NCI-H460 (cell line): ENCODE measurements around the gene BMERB1. TPM values are rescaled to one million over a fixed set of nuclear protein-coding genes. Genes with fewer than 3 reads are reported as not detected.

Experiments
- DNase-seq: peaks from one replicate; pipeline ENCODE4 v3.0.0-alpha.2; 2016; ENCODE audit warnings: low read depth; ENCODE audit errors: extremely low read depth
- total RNA-seq: library from RNA; depleted of rRNA; stranded (reverse); fragments of >200 nt; shearing (Covaris generic); gene quantifications from 2 replicates; pipeline ENCODE4 v1.2.3, GENCODE V29; 2014

Gene BMERB1
- total RNA-seq, 1 experiment from 2014 or later: 35.8 TPM

DNA sequence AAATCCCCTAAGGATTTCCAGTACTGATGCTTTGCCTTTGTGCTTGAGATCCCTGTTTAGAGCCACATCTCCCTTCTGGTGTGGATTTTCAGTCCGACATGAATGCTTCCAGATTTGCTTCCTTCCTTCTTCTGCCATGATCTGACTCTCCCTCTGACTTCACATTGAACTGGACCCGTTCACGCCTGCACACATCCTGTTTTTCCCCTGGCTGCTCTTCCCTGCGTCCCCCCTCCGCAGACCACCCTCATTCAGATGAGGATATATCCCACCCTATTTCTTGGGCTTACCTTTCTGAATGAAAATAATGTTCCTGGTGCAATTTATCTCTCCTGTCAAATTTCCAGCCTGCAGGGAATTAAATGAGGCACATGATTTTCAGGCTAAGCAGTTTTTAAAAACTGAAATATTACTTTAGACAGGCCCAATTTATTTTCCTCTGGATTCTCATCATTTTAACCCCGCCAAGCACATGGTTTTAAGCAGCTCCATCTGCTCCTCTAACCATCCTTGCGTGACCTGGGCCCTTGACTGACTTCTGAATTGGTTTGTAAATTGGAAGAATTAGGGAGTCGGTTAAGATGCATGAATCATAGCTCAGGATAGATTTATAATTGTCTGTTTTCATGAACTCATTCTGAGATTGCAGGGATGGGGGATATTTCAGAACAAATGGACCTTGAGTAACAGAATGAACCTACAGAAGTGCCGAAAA is 59.2 kb downstream of the BMERB1 start:
- DNase-seq: peak; percentile 27

GRCh38 chr16:15494236-15494635 is 59.8 kb downstream of the BMERB1 start:
- DNase-seq: peak; percentile 87

DNA sequence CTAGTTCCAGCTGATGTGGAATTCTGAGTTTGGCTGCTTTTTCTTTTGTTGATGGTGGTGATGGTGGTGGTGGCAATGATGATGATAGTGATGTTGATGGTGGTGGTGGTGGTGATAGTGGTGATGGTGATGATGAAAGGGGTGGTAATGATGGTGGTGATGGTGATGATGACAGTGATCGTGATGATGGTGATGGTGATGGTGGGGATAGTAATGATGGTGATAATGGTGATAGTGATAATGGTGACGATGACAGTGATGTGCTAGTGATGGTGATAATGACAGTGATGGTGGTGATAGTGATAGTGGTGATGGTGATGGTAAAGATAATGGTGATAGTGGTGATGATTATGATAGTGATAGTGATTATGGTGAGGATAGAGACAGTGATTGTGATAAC is 61.5 kb downstream of the BMERB1 start:
- no peak for DNase-seq

GRCh38 chr16:15498427-15499175 is 64.2 kb downstream of the BMERB1 start:
- no peak for DNase-seq

DNA sequence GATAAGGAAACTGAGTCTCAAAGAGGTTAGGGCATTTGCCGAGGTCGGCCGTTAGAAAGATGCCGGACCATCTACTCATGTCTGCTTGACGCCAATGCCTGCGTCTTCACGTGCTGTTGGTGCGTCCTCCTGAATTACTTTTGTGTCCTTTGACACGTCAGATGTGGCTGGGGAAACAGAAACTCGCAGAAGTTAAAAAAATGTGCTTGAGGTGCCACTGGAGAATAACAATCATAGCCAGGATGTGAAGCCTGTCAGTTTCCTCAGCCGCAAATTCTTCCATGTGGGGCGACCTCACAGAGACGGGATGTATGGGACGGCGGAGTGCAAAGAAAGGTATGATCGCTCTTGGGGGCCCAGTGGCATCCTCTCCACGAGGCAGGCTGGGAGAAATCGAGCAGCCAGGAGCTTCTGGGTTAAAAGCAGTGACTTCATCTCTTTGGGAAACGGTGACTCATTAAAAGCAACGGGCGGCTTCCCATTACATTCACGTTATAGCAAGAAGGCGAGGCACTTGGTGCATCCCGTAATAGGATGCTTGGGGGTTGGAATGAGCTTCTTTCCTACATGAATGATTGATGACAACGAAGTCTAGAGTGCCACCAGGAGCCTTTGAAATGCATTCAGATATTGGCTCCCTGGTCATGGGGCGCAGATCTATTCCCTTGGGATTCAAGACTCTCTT is 67.8 kb downstream of the BMERB1 start:
- peak; percentile 96 for DNase-seq

DNA sequence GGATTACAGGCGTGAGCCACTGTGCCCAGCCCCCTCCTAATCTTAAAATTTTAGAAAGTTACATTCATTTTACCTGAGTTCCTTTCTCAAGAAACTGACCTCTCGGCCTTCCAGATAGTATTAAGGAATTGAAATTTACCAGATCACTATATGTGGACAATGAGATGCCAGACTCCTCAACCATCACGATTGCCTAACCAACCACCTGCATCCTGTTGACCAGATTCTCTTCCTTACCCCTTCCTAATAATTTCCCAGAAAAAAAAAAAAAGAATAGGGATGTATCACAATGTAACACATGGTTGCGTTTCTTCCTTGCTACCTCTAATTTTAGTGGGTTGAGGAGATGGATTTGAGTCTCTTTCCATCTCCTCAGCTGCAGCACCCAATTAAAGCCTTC is 72.1 kb downstream of the BMERB1 start:
- no peak for DNase-seq

- DNase-seq: no peak
Observed at GRCh38 chr16:15507301-15507958, 73.0 kb downstream of the BMERB1 start.

GRCh38 chr16:15507959-15508627 is 73.7 kb downstream of the BMERB1 start:
- DNase-seq: no peak

- DNase-seq: no peak
Observed at GRCh38 chr16:15509051-15509592, 74.7 kb downstream of the BMERB1 start.

DNA sequence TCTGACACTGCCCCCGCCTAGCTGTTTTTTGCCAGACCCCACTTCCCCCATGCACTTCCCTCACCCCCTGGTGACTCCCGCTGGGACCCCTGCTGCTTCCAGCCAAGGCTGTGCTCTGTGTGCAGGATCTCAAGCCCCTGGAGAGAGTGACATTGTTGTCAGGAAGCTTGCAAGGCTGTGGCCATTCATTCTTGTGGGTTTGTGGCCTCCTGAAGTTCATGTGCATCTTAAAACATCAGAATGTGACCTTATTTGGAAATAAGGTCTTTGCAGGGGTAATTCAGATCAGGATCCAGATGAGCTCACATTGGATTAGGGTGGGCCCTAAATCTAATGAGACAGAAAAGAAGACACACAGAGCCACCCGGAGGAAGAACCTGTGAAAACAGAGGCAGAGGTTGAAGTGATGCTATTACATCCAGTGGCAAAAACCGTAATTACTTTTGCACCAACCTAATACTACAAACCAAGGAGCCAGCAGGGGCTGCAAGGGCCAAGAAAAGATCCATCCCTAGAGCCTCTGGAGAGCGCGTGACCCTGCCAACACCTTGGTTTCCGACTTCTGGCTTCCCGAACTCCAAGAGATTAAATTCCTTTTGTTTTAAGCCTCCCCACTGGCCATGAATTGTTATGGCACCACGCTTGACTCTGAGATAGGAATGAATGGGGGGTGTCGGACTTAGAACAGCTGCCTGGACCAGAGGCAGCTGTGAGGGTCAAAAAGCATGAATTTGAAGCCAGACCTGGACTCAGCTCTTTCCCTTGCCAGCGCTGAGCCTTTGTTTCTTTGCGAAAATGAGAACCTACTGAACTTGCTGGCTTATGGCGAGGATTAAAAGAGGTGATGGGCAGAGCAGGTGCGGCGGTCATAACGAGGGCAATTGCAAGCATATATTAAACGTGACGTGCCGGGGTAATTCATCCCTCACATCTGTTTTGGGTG is 75.5 kb downstream of the BMERB1 start:
- no peak for DNase-seq

GRCh38 chr16:15510992-15511391 is 76.6 kb downstream of the BMERB1 start:
- DNase-seq: no peak

- no peak for DNase-seq
Observed at GRCh38 chr16:15511759-15512487, 77.5 kb downstream of the BMERB1 start.

DNA sequence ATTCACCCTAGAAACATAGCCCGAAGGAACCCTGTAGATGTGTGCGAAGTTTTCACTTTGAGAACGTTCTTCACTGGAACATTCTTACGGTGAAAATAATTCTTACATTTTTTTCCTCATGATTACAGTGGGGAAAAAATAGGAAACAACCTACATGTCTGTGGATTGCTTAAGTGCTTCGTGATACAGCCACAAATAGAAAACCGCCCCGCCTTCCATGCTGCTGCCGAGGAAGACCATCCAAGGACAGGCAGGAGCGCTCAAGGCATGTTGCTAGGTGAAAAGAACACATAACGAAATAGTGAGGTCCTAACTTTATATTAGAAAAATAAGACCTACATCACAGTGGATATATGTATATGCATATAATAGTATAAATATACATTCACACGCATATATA is 78.8 kb downstream of the BMERB1 start:
- no peak for DNase-seq

GRCh38 chr16:15515992-15516391 is 81.6 kb downstream of the BMERB1 start:
- no peak for DNase-seq

GRCh38 chr16:15516609-15517008 is 82.2 kb downstream of the BMERB1 start:
- DNase-seq: no peak

- no peak for DNase-seq
Observed at GRCh38 chr16:15517743-15518377, 83.5 kb downstream of the BMERB1 start.

- DNase-seq: no peak
Observed at GRCh38 chr16:15518381-15519351, 84.3 kb downstream of the BMERB1 start.
